ENCODE data around the gene KIFC3. TPM values are rescaled to one million over a fixed set of nuclear protein-coding genes. Genes with fewer than 3 reads are reported as not detected.

KIFC3 gene
- total and polyA plus RNA-seq, 2 of the 8 experiments (the other 6 are each of a cell fraction or from before 2014, with no cell fraction given), result 2.1 to 7.1 TPM

GRCh38 chr16:57736419-57737351 is 65.6 kb downstream of the KIFC3 start:
- peak overlapping the region; percentile 68 to 87 (median 75) for H3K4me3 ChIP-seq (ENCODE audit: extremely low read depth in 1 of 4, insufficient read depth in 2 of 4, low read depth in 3 of 4, low read length in 4 of 4)
- H3K36me3 ChIP-seq (ENCODE audit: control insufficient read depth in 2 of 4, insufficient read depth in 4 of 4, low read length in 3 of 4), result peaks cover 0 to 5% (median 0%) of the 10 kb centered on the region in 4 experiments; a peak in 3 of 8 replicates
- H2BK12ac ChIP-seq (ENCODE audit: low read depth, low read length), result no peak overlapping the region
- H2BK5ac ChIP-seq (ENCODE audit: low read depth, low read length), result 0 out of 2 replicates have a peak overlapping the region, but pooled peaks have one; percentile 52
- H2BK20ac ChIP-seq (ENCODE audit: low read length), result no peak overlapping the region
- no peak overlapping the region for H3K23ac ChIP-seq (ENCODE audit: insufficient read length)
- no peaks in the 10 kb centered on the region for H3K27me3 ChIP-seq (replicated peaks in 1 of 4; ENCODE audit: control insufficient read depth in 3 of 4, extremely low read depth in 1 of 4, insufficient read depth in 3 of 4, low read length in 3 of 4)
- H3K56ac ChIP-seq (replicated peaks; ENCODE audit: insufficient read length, low read depth, low read length), result no peak overlapping the region
- no peak overlapping the region for H3K27ac ChIP-seq (ENCODE audit: low read depth, low read length)
- CTCF ChIA-PET (ENCODE audit: partially characterized antibody), result interaction anchor here (0.5 to 2.8 kb wide), 16 partner anchors 13 to 161 kb away, joined by 3 to 24 read pairs (median 3); partner anchors contain the start of gene KIFC3
- no peak overlapping the region; the same call in 1 of the 2 replicates for H4K8ac ChIP-seq (ENCODE audit: extremely low read depth, insufficient read depth, low read length)
- DNase-seq (ENCODE audit: low read depth in 1 of 2, low spot score in 2 of 2) (no peak), FAIRE-seq (no peak)
- no peak overlapping the region for H2BK120ac ChIP-seq (replicated peaks; ENCODE audit: low read depth, low read length)
- no peak overlapping the region for H4K91ac ChIP-seq (replicated peaks; ENCODE audit: insufficient read length, low read length)
- no peak overlapping the region; the same call in 1 of the 2 replicates for H3K18ac ChIP-seq (ENCODE audit: extremely low read depth, low read length)
- no peak overlapping the region for H3K4ac ChIP-seq (replicated peaks; ENCODE audit: insufficient read length, low read depth, low read length)
- no peaks in the 10 kb centered on the region; a peak in 1 of 4 replicates for H3K9me3 ChIP-seq (ENCODE audit: insufficient read depth in 2 of 2, low read depth in 1 of 2, low read length in 1 of 2)
- POLR2A ChIA-PET (ENCODE audit: partially characterized antibody), result interaction anchor here (0.6 to 4.2 kb wide), 11 partner anchors 9 to 264 kb away, joined by 3 to 22 read pairs (median 3); partner anchors contain the start of genes USB1 and ZNF319
- peaks cover 0 to 5% of the 10 kb centered on the region in 2 experiments for H4K20me1 ChIP-seq (replicated peaks in 1 of 2; ENCODE audit: control insufficient read depth in 1 of 2, insufficient read depth in 2 of 2, low read length in 2 of 2)
- H3K14ac ChIP-seq (ENCODE audit: insufficient read length), result no peak overlapping the region
- 46% methylated on average over 23 of the region's 23 CpGs; no CpG with 5 or more reads in 1 of the 2 experiments for WGBS, 2 experiments (ENCODE audit: extremely low coverage in 1 of 2, insufficient coverage in 1 of 2, insufficient read length in 1 of 2, insufficient replicate concordance in 2 of 2, low coverage in 1 of 2, low lambda C conversion rate in 2 of 2, missing lambda C conversion rate in 1 of 2)
- peaks cover 13% of the 10 kb centered on the region; the same call in 1 of the 2 replicates for H3K23me2 ChIP-seq (ENCODE audit: low read depth, low read length)
- peaks cover 0 to 15% (median 4%) of the 10 kb centered on the region in 4 experiments; a peak in 6 of 7 replicates for H3K4me1 ChIP-seq (replicated peaks in 1 of 4; ENCODE audit: control insufficient read depth in 3 of 4, insufficient read depth in 4 of 4, low read length in 3 of 4)
- H2AK5ac ChIP-seq (ENCODE audit: low read depth, low read length), result no peak overlapping the region
- H4K5ac ChIP-seq (ENCODE audit: insufficient read length, low read depth, low read length), result no peak overlapping the region
- no peak overlapping the region for H2AFZ ChIP-seq (ENCODE audit: low read length)
- peak overlapping the region in 3 of 4 experiments; percentile 35 to 56 (median 38); a peak in 5 of 7 replicates for H3K9ac ChIP-seq (replicated peaks in 1 of 4; ENCODE audit: extremely low read depth in 1 of 4, low read depth in 3 of 4, low read length in 3 of 4)
- H2BK15ac ChIP-seq (ENCODE audit: low read length), result no peak overlapping the region
- no peaks in the 10 kb centered on the region for H3K79me1 ChIP-seq (ENCODE audit: low read depth, low read length)
- H3K79me2 ChIP-seq (ENCODE audit: control insufficient read depth in 1 of 2, insufficient read depth in 2 of 2, low read length in 2 of 2), result no peaks in the 10 kb centered on the region; a peak in 1 of 4 replicates
- peak overlapping the region; percentile 78 to 95 for H3K4me2 ChIP-seq (ENCODE audit: insufficient read depth in 1 of 2, low read depth in 2 of 2, low read length in 2 of 2)
- TF ChIP-seq SIN3A (conservative IDR thresholded peaks at IDR 0.05 in 1 of 2, IDR thresholded peaks at IDR 0.05 in 1 of 2; ENCODE audit: low read depth in 1 of 2, low read length in 2 of 2) (0 out of 4 replicates have a peak, but pooled peaks of 1 of the 2 experiments have one; percentile 24), USF2 (IDR thresholded peaks at IDR 0.05; ENCODE audit: low read length) (peak; percentile 4; the same call in 1 of the 2 replicates), RAD21 (IDR thresholded peaks at IDR 0.05 in 1 of 2, conservative IDR thresholded peaks at IDR 0.05 in 1 of 2; ENCODE audit: low read depth in 2 of 2, low read length in 2 of 2) (peak in 1 of 2 experiments; percentile 27; a peak in 1 of 4 replicates), MAX (IDR thresholded peaks at IDR 0.05) (peak; percentile 74), SIRT6 (IDR thresholded peaks at IDR 0.05; ENCODE audit: low read length) (no peak)
